Stimulated activated CD8-positive, alpha-beta memory T cell treated with anti-CD3 and anti-CD28 coated beads, Interleukin-7, amount 100 ng/mL, for 4 hours (primary cell): ENCODE results near the gene NABP1.

Source experiments
- DNase-seq, 2 donors: peaks; one replicate each; pipeline ENCODE4 v3.0.0-alpha.2; 2020; ENCODE audit warnings: low read depth in 2 of 2

Gene NABP1

DNA sequence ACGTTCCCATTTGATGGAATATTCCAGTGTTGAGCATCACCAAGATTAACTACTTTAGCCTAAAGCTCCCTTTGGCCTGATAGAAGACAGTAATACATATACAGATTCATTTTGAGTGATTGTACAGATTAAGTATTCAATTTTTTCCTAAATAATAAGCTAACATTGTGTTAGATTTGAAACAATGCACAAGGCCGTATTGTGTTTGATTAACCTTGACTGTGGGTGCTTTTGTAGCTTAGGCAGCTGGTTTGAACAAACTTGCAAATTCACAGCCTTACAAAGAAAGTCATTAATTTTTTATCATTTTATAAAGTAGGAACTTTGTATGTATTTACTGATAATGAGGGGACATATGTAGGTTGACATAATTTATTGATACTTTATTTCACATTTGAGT is 29.6 kb downstream of the NABP1 start:
- DNase-seq = no peak

GRCh38 chr2:191710411-191710900 is 32.5 kb downstream of the NABP1 start:
- no peak for DNase-seq

- DNase-seq = no peak
Observed at GRCh38 chr2:191711621-191712020, 33.7 kb downstream of the NABP1 start.

- no peak for DNase-seq
Observed at GRCh38 chr2:191713837-191714236, 35.9 kb downstream of the NABP1 start.

DNA sequence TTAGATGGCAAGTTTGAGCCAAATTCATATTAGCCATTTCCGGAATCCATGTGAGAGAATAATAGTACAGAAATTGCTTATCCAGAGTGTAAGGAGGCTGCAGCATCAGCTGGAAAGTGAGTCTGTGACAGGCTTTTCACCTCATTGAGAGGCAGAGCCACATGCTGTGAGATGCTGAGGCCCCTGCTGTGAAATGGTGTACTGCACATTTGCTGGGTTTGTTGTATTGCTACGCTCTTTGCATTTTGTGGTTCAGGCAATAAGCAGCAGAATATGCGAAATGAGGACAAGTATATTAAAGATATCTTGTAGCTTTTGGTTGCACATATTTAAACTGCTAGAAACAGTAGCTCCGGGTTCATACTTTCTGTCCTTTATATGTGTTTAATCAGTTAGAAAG is 37.0 kb downstream of the NABP1 start:
- DNase-seq = no peak

DNA sequence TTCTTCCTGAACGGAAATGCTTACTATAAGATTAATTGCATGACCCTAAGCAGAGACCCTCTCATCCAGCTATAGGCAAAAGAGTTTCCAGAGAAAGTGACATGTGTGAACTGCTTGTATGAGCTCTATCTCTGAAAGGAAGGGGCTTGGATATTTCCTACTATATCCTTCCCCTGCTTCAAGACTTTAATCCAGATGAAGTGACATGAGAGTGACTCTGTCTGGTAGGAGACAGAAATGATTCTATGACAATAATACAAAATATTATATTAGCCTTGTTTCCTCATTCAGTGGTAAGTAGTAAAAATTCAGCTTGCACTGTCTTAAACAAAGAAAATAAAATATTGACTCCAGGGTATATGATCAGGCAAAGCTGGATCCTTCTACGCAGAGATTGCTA is 37.5 kb downstream of the NABP1 start:
- DNase-seq = no peak

DNA sequence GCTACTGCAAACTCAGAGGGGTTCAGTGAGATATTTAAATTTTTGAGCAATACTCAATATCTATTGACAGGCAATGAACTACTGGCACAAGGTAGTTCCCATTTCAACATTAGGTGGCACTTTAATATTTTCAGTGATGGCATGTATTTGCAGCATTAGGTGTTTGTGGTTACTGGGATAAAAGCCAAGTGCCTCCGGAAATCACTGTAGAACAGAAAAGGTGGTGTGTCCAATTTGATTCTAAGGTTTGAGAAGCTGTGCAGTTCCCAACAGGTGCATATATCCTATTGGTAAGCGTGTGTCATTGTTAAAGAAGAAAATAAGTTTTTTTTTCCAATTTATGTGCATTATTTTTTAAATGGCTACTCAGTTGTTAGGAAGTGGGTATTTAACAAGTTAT is 41.3 kb downstream of the NABP1 start:
- DNase-seq = no peak

DNA sequence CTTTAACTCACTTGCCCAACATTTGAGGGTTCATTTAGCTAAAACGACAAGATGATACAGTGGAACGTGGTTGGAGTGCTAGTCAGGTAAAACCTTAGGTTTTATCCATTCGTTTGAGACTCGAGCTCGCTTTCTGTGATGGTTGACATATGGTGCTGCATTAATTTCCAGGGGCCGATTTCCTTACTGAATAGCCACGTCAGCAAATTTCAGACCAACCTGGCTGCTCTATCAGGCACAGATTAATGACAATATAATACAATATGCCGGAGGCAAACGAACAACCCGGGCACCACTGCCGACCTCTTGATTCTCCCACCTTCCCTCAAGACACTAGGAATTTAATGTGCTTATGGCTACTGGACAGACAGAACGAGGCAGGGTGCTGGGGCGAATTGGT is 42.0 kb downstream of the NABP1 start:
- no peak for DNase-seq

GRCh38 chr2:191721331-191721730 is 43.4 kb downstream of the NABP1 start:
- no peak for DNase-seq

DNA sequence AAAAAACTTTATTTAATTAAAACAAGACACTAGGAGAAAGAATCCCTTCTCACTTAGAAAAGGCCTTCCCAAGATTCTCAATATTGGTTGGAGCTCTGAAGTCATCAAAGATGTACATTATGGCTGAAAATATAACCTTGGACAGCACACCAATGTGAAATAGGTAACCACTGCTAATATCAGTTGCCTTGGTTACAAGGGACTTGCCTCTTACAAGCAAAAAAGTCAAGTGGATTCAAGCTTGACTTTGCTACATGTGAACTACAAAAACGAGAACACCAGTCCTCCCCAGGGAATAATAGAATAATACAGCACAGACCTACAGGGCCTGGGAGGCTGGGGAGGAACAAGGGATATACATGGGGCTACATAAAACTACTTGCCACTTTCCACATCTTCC is 46.1 kb downstream of the NABP1 start:
- DNase-seq = no peak

DNA sequence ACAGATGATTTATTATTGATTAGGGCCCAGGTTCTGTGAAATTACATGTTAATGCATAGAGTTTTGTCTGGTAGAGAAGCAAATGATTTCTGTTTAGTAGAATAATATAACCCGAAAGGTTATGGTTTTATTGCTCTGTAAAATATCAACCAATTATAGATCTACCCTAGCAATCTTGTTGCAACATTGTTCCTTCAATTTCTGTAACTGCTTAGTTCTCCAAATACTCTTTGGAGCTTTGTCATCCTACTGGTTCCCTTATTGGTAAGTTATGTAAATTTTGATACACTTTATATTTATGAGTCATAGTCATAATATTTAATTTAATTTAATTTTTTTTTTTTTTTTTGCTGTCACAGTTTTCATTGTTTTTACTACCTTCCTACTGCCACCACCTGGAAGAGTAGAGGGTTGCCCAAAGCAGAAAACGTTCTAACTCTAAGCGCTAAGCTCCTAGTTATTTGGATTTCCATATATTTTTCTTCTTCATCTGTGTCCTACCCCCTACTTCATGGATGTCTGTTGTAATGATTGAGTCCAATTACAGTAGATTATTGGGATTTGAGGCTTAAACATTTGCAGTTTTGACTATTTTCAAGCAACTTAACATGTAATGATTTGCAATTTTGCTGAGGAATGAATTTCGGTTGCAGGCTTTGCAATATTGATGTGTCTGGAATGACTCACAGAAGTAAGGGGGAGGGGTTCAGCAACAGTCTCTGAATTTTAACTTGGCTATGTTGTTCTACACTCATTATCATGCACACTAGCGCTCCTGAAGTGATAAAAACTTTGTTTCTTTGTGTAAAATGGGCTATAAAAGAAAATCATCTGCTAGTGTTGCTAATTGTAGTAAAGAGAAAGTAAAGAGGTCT is 51.1 kb downstream of the NABP1 start:
- no peak for DNase-seq

DNA sequence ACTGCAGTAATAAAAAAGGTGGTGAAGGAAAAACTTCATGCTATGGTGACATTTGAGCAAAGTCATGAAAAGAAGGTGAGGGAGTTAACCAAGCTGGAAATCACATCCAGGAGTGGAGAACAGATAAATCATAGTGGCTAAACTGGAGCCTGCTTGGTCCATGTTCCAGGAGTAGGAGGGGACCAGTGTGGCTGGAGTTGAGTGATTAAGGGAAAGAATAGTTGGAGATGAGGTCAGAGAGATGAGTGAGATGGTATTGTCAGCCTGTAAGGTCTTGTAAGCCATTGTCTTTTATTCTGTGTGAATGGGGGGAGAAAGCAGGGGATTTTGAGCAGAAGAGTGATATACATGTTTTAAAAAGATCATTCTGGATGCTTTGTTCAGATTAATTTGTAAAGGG is 52.3 kb downstream of the NABP1 start:
- no peak for DNase-seq
